Gastrocnemius medialis (tissue), 4 donors: ENCODE results near the gene RAX2. TPM values are rescaled to one million over a fixed set of nuclear protein-coding genes. Genes with fewer than 3 reads are reported as not detected.

ENCODE experiments used
- ATAC-seq, 2 donors: fragments of 150-250 bp; one replicate each; pipeline ENCODE4 v1.9.1; 2016
- DNase-seq, 2 donors: peaks; one replicate each; pipeline ENCODE4 v3.0.0-alpha.2; 2019
- H3K27ac ChIP-seq, 4 donors: fragments of 200-600 bp; sonication (generic); 1 replicate in 1 of 4; 2 replicates in 3 of 4; pipeline ENCODE4 v1.5.1; 2016 to 2018; ENCODE audit warnings: mild to moderate bottlenecking in 2 of 4, moderate library complexity in 1 of 4
- H3K27me3 ChIP-seq, 3 donors: fragments of 200-600 bp; sonication (generic) in 2 of 3; 1 replicate in 1 of 3; 2 replicates in 2 of 3; pipeline versions ENCODE4 v1.5.1 to v1.6.0; 2016 to 2019; ENCODE audit warnings: mild to moderate bottlenecking in 1 of 3, moderate library complexity in 1 of 3
- H3K36me3 ChIP-seq, 2 donors: fragments of 200-600 bp; sonication (generic) in 1 of 2; one replicate each; pipeline ENCODE4 v1.5.1; 2017 to 2018
- H3K4me1 ChIP-seq, 2 donors: fragments of 200-600 bp; sonication (generic) in 1 of 2; one replicate each; pipeline ENCODE4 v1.5.1; 2016 to 2017; ENCODE audit warnings: mild to moderate bottlenecking in 2 of 2
- H3K4me3 ChIP-seq, 4 donors: fragments of 200-600 bp; sonication (generic) in 3 of 4; 1 replicate in 1 of 4; 2 replicates in 3 of 4; pipeline ENCODE4 v1.5.1; 2016 to 2019; ENCODE audit warnings: mild to moderate bottlenecking in 2 of 4
- H3K9me3 ChIP-seq, 3 donors: fragments of 200-600 bp; sonication (generic) in 2 of 3; 1 replicate in 1 of 3; 2 replicates in 2 of 3; pipeline ENCODE4 v1.5.1; 2016 to 2019
- CTCF ChIP-seq, 5 experiments: fragments of 450-650 bp in 3 of 5; fragments of 200-600 bp in 2 of 5; sonication (generic) in 2 of 5; IDR thresholded peaks in 4 of 5; conservative IDR thresholded peaks in 1 of 5; 1 replicate in 4 of 5; 2 replicates in 1 of 5; pipeline ENCODE4 v1.5.1; 2016 to 2019; ENCODE audit warnings: antibody characterized with exemption in 5 of 5, mild to moderate bottlenecking in 3 of 5, moderate library complexity in 3 of 5
- POLR2A ChIP-seq, 2 donors: fragments of 450-650 bp; IDR thresholded peaks; one replicate each; pipeline ENCODE4 v1.6.1; 2017; ENCODE audit warnings: antibody characterized with exemption in 2 of 2, mild to moderate bottlenecking in 2 of 2, moderate library complexity in 2 of 2
- in situ Hi-C, 4 donors: fragments of 200-750 bp; cut with MboI; loops; one replicate each; pipeline versions ENCODE4 v1.15.0 to v1.8.0; 2017; ENCODE audit warnings: low sequenced_read_pairs in 4 of 4
- intact Hi-C: fragments of 100-400 bp; cut with DNase I; formaldehyde crosslinking; loops from one replicate; pipeline ENCODE4 v1.15.1; 2023; ENCODE audit warnings: low total_unique reads
- total RNA-seq, 4 donors: library from RNA; depleted of rRNA; stranded (reverse); fragments of >200 nt; gene quantifications; one replicate each; pipeline versions ENCODE4 v1.1.0 to v1.2.3, GENCODE V29; 2016

The RAX2 gene
- total RNA-seq, 4 donors from 2014 or later: not detected

DNA sequence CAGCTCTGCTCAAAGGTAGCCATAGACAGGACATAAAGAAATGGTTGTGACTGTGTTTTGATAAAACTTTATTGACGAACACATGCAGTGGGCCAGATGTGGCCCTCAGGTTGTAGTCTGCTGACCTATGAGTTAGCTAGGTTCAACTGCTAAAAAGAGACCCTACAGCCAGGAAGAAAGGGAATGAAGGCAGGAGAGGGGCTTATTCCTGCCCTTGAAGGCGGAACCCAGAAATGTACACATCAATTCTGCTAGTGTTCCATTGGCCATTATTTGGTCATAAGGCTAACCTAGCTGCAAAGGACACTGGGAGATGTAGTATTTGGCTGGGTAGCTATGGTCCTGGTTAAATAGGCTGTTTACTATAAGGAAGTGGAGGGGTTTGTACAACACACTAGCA, 28.5 kb downstream of the RAX2 start:
- Histone ChIP-seq H3K4me3 (no peak overlapping the region), H3K27ac (no peak overlapping the region), H3K36me3 (no peaks in the 10 kb centered on the region), H3K4me1 (no peaks in the 10 kb centered on the region), H3K9me3 (no peaks in the 10 kb centered on the region), H3K27me3 (peaks cover 0 to 6% (median 6%) of the 10 kb centered on the region in 3 donors)
- intact Hi-C loops: no loop called here
- TF ChIP-seq CTCF (IDR thresholded peaks at IDR 0.05 in 4 of 5, conservative IDR thresholded peaks at IDR 0.05 in 1 of 5) (no peak), POLR2A (IDR thresholded peaks at IDR 0.05) (no peak)
- ATAC-seq: no peak
- in situ Hi-C loops: no loop called here
- no peak for DNase-seq

DNA sequence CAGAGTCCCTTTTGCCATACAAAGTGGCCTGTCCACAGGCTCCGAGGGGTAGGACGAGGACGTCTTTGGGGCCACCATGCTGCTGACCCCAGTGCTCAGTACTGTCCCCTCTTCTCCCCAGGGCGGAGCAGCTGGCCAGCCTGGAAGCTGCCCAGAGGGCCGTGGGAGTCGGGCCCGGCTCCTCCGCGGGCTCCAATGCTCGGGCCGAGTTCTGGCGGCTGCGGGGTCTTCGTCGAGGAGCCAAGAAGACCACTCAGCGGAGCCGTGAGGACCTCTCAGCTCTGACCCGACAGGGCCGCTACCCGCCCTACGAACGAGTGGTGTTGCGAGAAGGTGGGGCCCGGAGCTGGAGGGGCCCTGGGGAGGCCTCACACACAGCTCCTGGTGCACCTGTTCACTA, 31.6 kb downstream of the RAX2 start:
- H3K9me3 ChIP-seq: no peaks in the 10 kb centered on the region
- H3K27ac ChIP-seq: no peak overlapping the region
- H3K27me3 ChIP-seq: peaks cover 0 to 6% (median 4%) of the 10 kb centered on the region in 3 donors
- ATAC-seq (no peak), DNase-seq (no peak)
- intact Hi-C loops: no loop called here
- H3K36me3 ChIP-seq: no peaks in the 10 kb centered on the region
- in situ Hi-C loops: no loop called here
- no peaks in the 10 kb centered on the region for H3K4me1 ChIP-seq
- TF ChIP-seq CTCF (IDR thresholded peaks at IDR 0.05 in 4 of 5, conservative IDR thresholded peaks at IDR 0.05 in 1 of 5) (no peak), POLR2A (IDR thresholded peaks at IDR 0.05) (no peak)
- H3K4me3 ChIP-seq: no peak overlapping the region

- in situ Hi-C loops: no loop called here
- Histone ChIP-seq H3K4me1 (no peaks in the 10 kb centered on the region), H3K4me3 (no peak overlapping the region), H3K9me3 (no peaks in the 10 kb centered on the region), H3K36me3 (no peaks in the 10 kb centered on the region), H3K27me3 (peaks cover 0 to 6% (median 4%) of the 10 kb centered on the region in 3 donors), H3K27ac (no peak overlapping the region)
- DNase-seq (no peak), ATAC-seq (no peak)
- intact Hi-C loops: no loop called here
- TF ChIP-seq POLR2A (IDR thresholded peaks at IDR 0.05) (no peak), CTCF (IDR thresholded peaks at IDR 0.05 in 4 of 5, conservative IDR thresholded peaks at IDR 0.05 in 1 of 5) (no peak)
Observed at GRCh38 chr19:3738477-3739220, 33.4 kb downstream of the RAX2 start.

DNA sequence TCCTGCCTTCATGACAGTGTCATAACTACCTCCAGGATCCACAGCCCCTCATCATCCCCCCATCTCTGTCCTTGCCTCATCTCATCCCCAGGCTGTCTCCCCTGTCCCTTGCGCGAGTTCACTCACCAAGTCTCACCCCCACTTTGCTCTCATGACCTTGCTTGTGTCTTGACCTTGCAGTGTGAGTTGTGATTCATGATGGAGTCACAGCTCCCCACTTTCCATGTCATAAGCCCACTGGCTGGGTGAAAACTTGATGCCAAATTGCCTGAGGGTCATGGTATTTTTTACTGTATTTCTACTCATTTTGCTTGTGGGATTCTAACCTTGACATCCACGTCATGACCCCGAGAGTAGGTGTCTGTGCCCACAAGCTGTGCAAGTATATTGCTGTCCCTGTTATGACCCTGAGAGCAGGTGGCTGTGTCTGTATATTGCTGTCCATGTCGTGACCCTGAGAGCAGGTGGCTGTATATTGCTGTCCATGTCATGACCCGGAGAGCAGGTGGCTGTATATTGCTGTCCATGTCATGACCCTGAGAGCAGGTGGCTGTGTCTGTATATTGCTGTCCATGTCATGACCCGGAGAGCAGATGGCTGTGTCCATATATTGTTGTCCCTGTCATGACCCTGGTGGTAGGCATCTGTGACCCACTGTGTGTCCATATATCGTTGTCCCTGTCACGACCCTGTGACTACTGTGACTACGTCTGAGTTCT, 34.4 kb downstream of the RAX2 start:
- no peak for DNase-seq

More for the DNA sequence above, 34.4 kb downstream of the RAX2 start:
- H3K36me3 ChIP-seq: no peaks in the 10 kb centered on the region
- no peak for ATAC-seq
- intact Hi-C loops: no loop called here
- in situ Hi-C loops: no loop called here
- no peak overlapping the region for H3K4me3 ChIP-seq
- H3K27ac ChIP-seq: no peak overlapping the region
- H3K4me1 ChIP-seq: no peaks in the 10 kb centered on the region
- H3K9me3 ChIP-seq: no peaks in the 10 kb centered on the region
- peaks cover 0 to 6% (median 4%) of the 10 kb centered on the region in 3 donors for H3K27me3 ChIP-seq
- TF ChIP-seq POLR2A (IDR thresholded peaks at IDR 0.05) (no peak), CTCF (IDR thresholded peaks at IDR 0.05 in 4 of 5, conservative IDR thresholded peaks at IDR 0.05 in 1 of 5) (no peak)
